Hematopoietic multipotent progenitor cell treated with erythropoietin and hydrocortisone succinate and interleukin-3 and kit ligand, for 6 days (in vitro differentiated cells): ENCODE measurements around the gene BCL7A.

Source experiments
- DNase-seq: peaks from one replicate; pipeline ENCODE4 v3.0.0-alpha.2; 2015

Gene BCL7A

GRCh38 chr12:122097584-122097926 lies 75.9 kb downstream of the BCL7A start:
- DNase-seq, result no peak

- DNase-seq, result peak; percentile 97
Observed at GRCh38 chr12:122097927-122098756, 76.5 kb downstream of the BCL7A start.

- peak; percentile 16 for DNase-seq
Observed at GRCh38 chr12:122099280-122099749, 77.6 kb downstream of the BCL7A start.

- peak; percentile 9 for DNase-seq
Observed at GRCh38 chr12:122099856-122100255, 78.2 kb downstream of the BCL7A start.

- DNase-seq, result no peak
Observed at GRCh38 chr12:122100568-122100967, 78.9 kb downstream of the BCL7A start.

GRCh38 chr12:122102331-122102730 lies 80.6 kb downstream of the BCL7A start:
- DNase-seq, result no peak

GRCh38 chr12:122104844-122105243 lies 83.2 kb downstream of the BCL7A start:
- peak; percentile 7 for DNase-seq

- peak; percentile 36 for DNase-seq
Observed at GRCh38 chr12:122105496-122105895, 83.8 kb downstream of the BCL7A start.

- no peak for DNase-seq
Observed at GRCh38 chr12:122106843-122107242, 85.2 kb downstream of the BCL7A start.

- no peak for DNase-seq
Observed at GRCh38 chr12:122107261-122107660, 85.6 kb downstream of the BCL7A start.

- DNase-seq, result no peak
Observed at GRCh38 chr12:122111089-122111641, 89.5 kb downstream of the BCL7A start.
